ENCODE data around the gene HDAC9. TPM values are rescaled to one million over a fixed set of nuclear protein-coding genes. Genes with fewer than 3 reads are reported as not detected.

The HDAC9 gene
- polyA plus RNA-seq, 1 experiment, result 2.1 TPM

GRCh38 chr7:18820981-18821380 is 325.4 kb downstream of the HDAC9 start:
- ChIA-PET POLR2A (no interaction called here), CTCF (no interaction called here)
- Histone ChIP-seq H3K27me3 (ENCODE audit: control insufficient read depth, insufficient read depth, low read length) (no peaks in the 10 kb centered on the region), H3K27ac (ENCODE audit: low read depth, low read length) (no peak overlapping the region), H3K9me3 (ENCODE audit: control insufficient read depth, insufficient read depth, low read length) (no peaks in the 10 kb centered on the region), H3K4me3 (ENCODE audit: low read depth, low read length) (no peak overlapping the region)
- DNase-seq (ENCODE audit: low read depth, low spot score), result no peak
- TF ChIP-seq, protein P1, sequence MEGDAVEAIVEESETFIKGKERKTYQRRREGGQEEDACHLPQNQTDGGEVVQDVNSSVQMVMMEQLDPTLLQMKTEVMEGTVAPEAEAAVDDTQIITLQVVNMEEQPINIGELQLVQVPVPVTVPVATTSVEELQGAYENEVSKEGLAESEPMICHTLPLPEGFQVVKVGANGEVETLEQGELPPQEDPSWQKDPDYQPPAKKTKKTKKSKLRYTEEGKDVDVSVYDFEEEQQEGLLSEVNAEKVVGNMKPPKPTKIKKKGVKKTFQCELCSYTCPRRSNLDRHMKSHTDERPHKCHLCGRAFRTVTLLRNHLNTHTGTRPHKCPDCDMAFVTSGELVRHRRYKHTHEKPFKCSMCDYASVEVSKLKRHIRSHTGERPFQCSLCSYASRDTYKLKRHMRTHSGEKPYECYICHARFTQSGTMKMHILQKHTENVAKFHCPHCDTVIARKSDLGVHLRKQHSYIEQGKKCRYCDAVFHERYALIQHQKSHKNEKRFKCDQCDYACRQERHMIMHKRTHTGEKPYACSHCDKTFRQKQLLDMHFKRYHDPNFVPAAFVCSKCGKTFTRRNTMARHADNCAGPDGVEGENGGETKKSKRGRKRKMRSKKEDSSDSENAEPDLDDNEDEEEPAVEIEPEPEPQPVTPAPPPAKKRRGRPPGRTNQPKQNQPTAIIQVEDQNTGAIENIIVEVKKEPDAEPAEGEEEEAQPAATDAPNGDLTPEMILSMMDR (IDR thresholded peaks at IDR 0.05; ENCODE audit: low read depth, low read length), result no peak

DNA sequence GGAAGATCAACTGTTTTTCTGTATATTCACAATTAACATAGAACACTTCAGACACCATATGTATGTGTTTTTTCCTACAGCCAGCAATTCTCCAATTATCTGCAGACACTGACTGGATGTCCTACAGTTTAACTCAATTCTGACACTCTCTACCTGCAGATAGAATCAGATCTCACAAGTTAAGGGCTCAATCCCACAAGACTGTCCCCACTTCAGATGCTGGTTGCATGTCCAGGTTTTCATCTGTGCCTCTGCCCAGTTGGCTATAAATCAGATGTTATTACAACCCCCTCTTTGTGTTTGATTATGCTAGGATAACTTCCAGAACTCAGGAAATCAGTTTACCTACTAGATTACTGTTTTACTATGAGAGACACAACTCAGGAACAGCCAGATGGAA is 326.0 kb downstream of the HDAC9 start:
- CTCF ChIA-PET, result no interaction called here
- no peak for DNase-seq (ENCODE audit: low read depth, low spot score)
- POLR2A ChIA-PET, result no interaction called here
- Histone ChIP-seq H3K4me3 (ENCODE audit: low read depth, low read length) (no peak overlapping the region), H3K27ac (ENCODE audit: low read depth, low read length) (no peak overlapping the region), H3K27me3 (ENCODE audit: control insufficient read depth, insufficient read depth, low read length) (no peaks in the 10 kb centered on the region), H3K9me3 (ENCODE audit: control insufficient read depth, insufficient read depth, low read length) (no peaks in the 10 kb centered on the region)
- TF ChIP-seq, protein P1 (IDR thresholded peaks at IDR 0.05; ENCODE audit: low read depth, low read length), result no peak

- DNase-seq (ENCODE audit: low read depth, low spot score), result no peak
- ChIA-PET CTCF (interaction anchor here (0.7 kb wide), 1 partner anchor 43 kb away, joined by 3 read pairs; no protein-coding TSS in a partner anchor), POLR2A (no interaction called here)
- no peak overlapping the region for H3K4me3 ChIP-seq (ENCODE audit: low read depth, low read length)
- no peaks in the 10 kb centered on the region for H3K9me3 ChIP-seq (ENCODE audit: control insufficient read depth, insufficient read depth, low read length)
- no peaks in the 10 kb centered on the region for H3K27me3 ChIP-seq (ENCODE audit: control insufficient read depth, insufficient read depth, low read length)
- H3K27ac ChIP-seq (ENCODE audit: low read depth, low read length), result no peak overlapping the region
- TF ChIP-seq, protein P1 (IDR thresholded peaks at IDR 0.05; ENCODE audit: low read depth, low read length), result no peak
Measured at GRCh38 chr7:18824157-18824556, 328.6 kb downstream of the HDAC9 start.

DNA sequence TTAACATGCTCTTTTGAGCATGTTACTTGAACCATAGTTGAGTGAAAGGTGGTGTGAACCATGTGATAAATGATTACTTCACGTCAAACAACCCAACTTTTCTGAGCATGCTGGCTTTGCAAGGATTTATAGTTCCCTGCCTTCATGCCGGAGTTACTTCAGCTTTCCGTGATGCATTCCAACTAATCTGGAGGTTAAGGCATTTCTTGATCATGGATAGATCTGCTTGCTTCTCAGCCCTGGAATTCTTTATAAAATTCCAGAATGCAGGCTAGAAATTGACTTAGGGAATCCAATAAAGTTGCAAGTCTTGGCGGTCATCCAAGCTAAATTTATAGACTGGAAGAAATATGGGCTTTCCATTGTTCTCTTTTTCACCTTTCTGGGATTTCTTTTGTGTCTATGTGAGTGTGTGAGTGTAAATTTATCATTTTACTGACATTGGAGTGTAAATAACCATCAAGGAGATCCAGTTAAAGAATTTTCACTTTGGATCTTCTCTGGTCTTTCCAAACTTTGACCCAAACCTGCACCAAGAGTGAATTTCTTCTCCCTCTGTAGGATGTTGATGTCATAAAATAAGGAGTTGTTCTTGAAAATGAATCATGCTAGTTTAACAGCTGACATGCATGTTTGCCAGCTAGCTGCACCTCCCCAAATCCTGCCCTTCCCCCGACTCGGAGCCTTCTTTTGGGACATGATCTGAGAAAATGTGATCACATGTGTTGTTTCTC is 332.9 kb downstream of the HDAC9 start:
- H3K9me3 ChIP-seq (ENCODE audit: control insufficient read depth, insufficient read depth, low read length), result no peaks in the 10 kb centered on the region
- no peak overlapping the region for H3K27ac ChIP-seq (ENCODE audit: low read depth, low read length)
- no peaks in the 10 kb centered on the region for H3K27me3 ChIP-seq (ENCODE audit: control insufficient read depth, insufficient read depth, low read length)
- no peak overlapping the region for H3K4me3 ChIP-seq (ENCODE audit: low read depth, low read length)
- DNase-seq (ENCODE audit: low read depth, low spot score), result no peak
- ChIA-PET CTCF (no interaction called here), POLR2A (no interaction called here)
- TF ChIP-seq, protein P1 (IDR thresholded peaks at IDR 0.05; ENCODE audit: low read depth, low read length), result no peak

DNA sequence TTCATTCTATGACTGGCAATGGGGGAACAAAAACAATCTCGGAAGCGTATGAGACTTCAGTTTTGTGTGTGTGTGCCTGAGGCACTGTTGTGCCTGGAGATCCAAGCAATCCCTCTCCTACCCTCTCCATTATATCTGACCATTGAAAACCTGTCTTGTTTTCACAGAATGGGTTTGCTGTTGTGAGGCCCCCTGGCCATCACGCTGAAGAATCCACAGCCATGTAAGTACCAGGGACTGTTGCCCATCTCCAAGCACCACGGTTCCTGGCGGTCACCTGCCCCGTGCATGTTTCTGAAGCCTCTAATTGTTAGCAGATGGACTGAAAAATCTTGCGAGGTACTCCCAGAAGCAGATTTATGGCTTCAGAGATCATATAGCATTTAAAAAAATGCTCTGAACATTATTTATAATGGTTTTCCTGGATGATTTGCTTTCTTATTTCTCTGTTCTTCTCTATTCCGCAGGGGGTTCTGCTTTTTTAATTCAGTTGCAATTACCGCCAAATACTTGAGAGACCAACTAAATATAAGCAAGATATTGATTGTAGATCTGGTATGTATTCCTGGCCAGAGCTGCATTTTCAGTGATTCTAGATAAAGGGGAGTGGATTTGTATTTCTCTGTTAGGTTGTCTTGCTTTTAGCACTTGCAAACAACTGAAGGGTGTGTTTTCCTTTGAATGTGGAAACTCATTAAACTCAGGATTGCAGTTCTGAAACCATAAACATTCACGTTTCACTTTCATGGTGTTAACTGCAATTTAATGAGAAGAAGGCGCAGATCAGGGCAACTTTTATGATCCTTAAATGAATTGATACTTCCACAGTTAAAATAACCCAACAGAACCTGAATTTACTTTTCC is 333.7 kb downstream of the HDAC9 start:
- Histone ChIP-seq H3K4me3 (ENCODE audit: low read depth, low read length) (no peak overlapping the region), H3K27ac (ENCODE audit: low read depth, low read length) (no peak overlapping the region), H3K9me3 (ENCODE audit: control insufficient read depth, insufficient read depth, low read length) (no peaks in the 10 kb centered on the region), H3K27me3 (ENCODE audit: control insufficient read depth, insufficient read depth, low read length) (no peaks in the 10 kb centered on the region)
- DNase-seq (ENCODE audit: low read depth, low spot score), result no peak
- TF ChIP-seq, protein P1 (IDR thresholded peaks at IDR 0.05; ENCODE audit: low read depth, low read length), result no peak
- ChIA-PET CTCF (no interaction called here), POLR2A (no interaction called here)

Data from AG04450 (cell line).